GM12878 (cell line): ENCODE data around the gene CIROP. TPM values are rescaled to one million over a fixed set of nuclear protein-coding genes. Genes with fewer than 3 reads are reported as not detected.

ENCODE experiments used
- ATF3 ChIP-seq: IDR thresholded peaks from 2 replicates; pipeline ENCODE4 v1.6.1; 2011; ENCODE audit warnings: low read depth, mild to moderate bottlenecking, low read length, moderate library complexity, borderline replicate concordance; ENCODE audit errors: extremely low read depth
- CREB1 ChIP-seq: IDR thresholded peaks from 2 replicates; pipeline ENCODE4 v1.6.1; 2012; ENCODE audit warnings: low read depth, mild to moderate bottlenecking, inconsistent platforms
- CREM ChIP-seq: IDR thresholded peaks from 2 replicates; pipeline ENCODE4 v1.6.1; 2014; ENCODE audit warnings: antibody characterized with exemption, low read depth
- CTCF ChIP-seq, 3 experiments: IDR thresholded peaks in 2 of 3; conservative IDR thresholded peaks in 1 of 3; 2 replicates each; pipeline ENCODE4 v1.5.1; 2011; ENCODE audit warnings: low read depth in 3 of 3, low read length in 3 of 3, mild to moderate bottlenecking in 3 of 3, control low read depth in 2 of 3, moderate library complexity in 2 of 3, inconsistent platforms in 1 of 3, mixed read lengths in 1 of 3; ENCODE audit not compliant: control insufficient read depth in 2 of 3, insufficient read depth in 1 of 3; ENCODE audit errors: extremely low read depth in 1 of 3
- DPF2 ChIP-seq: fragments of 450-650 bp; IDR thresholded peaks from 2 replicates; pipeline ENCODE4 v1.6.1; 2017; ENCODE audit warnings: mild to moderate bottlenecking
- E2F8 ChIP-seq: fragments of 450-650 bp; IDR thresholded peaks from 2 replicates; pipeline ENCODE4 v1.6.1; 2018; ENCODE audit warnings: mild to moderate bottlenecking, low read depth, moderate library complexity; ENCODE audit not compliant: partially characterized antibody
- FOXM1 ChIP-seq: IDR thresholded peaks from 2 replicates; pipeline ENCODE4 v1.6.1; 2012; ENCODE audit warnings: low read depth, mild to moderate bottlenecking, inconsistent platforms, low read length, moderate library complexity
- IRF3 ChIP-seq: fragments of 450-650 bp; IDR thresholded peaks from 2 replicates; pipeline ENCODE4 v1.6.1; 2014; ENCODE audit warnings: mild to moderate bottlenecking
- KLF5 ChIP-seq: fragments of 450-650 bp; IDR thresholded peaks from 2 replicates; pipeline ENCODE4 v1.6.1; 2014; ENCODE audit warnings: mild to moderate bottlenecking; ENCODE audit not compliant: partially characterized antibody
- MEF2A ChIP-seq: IDR thresholded peaks from 2 replicates; pipeline ENCODE4 v1.6.1; 2011; ENCODE audit warnings: low read depth, mild to moderate bottlenecking, low read length, moderate library complexity; ENCODE audit not compliant: insufficient read depth
- PBX3 ChIP-seq: IDR thresholded peaks from 2 replicates; pipeline ENCODE4 v1.6.1; 2011; ENCODE audit warnings: mild to moderate bottlenecking, low read depth, low read length, moderate library complexity; ENCODE audit not compliant: insufficient replicate concordance
- POLR2A ChIP-seq: IDR thresholded peaks from 2 replicates; pipeline ENCODE4 v1.6.1; 2011; ENCODE audit warnings: low read depth, mild to moderate bottlenecking, low read length
- SPI1 ChIP-seq: IDR thresholded peaks from 2 replicates; pipeline ENCODE4 v1.6.1; 2011; ENCODE audit warnings: low read depth, mild to moderate bottlenecking, low read length, moderate library complexity, borderline replicate concordance; ENCODE audit not compliant: insufficient read depth
- TCF12 ChIP-seq: IDR thresholded peaks from 2 replicates; pipeline ENCODE4 v1.6.1; 2011; ENCODE audit warnings: low read depth, mild to moderate bottlenecking, low read length
- ZBTB11 ChIP-seq: fragments of 450-650 bp; formaldehyde crosslinking; IDR thresholded peaks from 2 replicates; pipeline ENCODE4 v1.5.0; 2022; ENCODE audit warnings: mild to moderate bottlenecking, missing genetic modification characterization
- ZNF217 ChIP-seq: fragments of 450-650 bp; IDR thresholded peaks from 2 replicates; pipeline ENCODE4 v1.6.1; 2017; ENCODE audit warnings: antibody characterized with exemption, mild to moderate bottlenecking
- ZNF24 ChIP-seq: fragments of 450-650 bp; IDR thresholded peaks from 2 replicates; pipeline ENCODE4 v1.6.1; 2017; ENCODE audit warnings: antibody characterized with exemption, mild to moderate bottlenecking
- polyA plus RNA-seq, 11 experiments: library from polyadenylated mRNA; depleted of rRNA in 4 of 11; unstranded in 6 of 11; stranded (reverse) in 5 of 11; fragments of >200 nt; fragmentation: Nextera tagmentation in 4 of 11; fragmentation: Illumina TruSeq in 1 of 11; extraction: Ambion mirVana in 4 of 11; extraction: Trizol in 1 of 11; gene quantifications; 1 replicate in 1 of 11; 2 replicates in 10 of 11; pipeline versions ENCODE4 v1.2.1 to v1.2.3, GENCODE V29; 2011 to 2016; ENCODE audit warnings: inconsistent platforms in 2 of 11, missing spikeins in 2 of 11, low read depth in 1 of 11
- total RNA-seq, 4 experiments: library from RNA; depleted of rRNA in 3 of 4; stranded (reverse); fragments of >200 nt in 3 of 4; fragmentation: Illumina TruSeq in 1 of 4; extraction: Trizol in 1 of 4; gene quantifications; 2 replicates each; pipeline versions ENCODE4 v1.2.1 to v1.2.3, GENCODE V29; 2013 to 2021

CIROP gene
- total and polyA plus RNA-seq, 10 of the 15 experiments (the other 5 are each of a cell fraction or from before 2014, with no cell fraction given), result not detected

- TF ChIP-seq CTCF (IDR thresholded peaks at IDR 0.05 in 2 of 3, conservative IDR thresholded peaks at IDR 0.05 in 1 of 3; ENCODE audit: control insufficient read depth in 2 of 3, extremely low read depth in 1 of 3, insufficient read depth in 1 of 3, low read depth in 3 of 3, low read length in 3 of 3) (no peak), MEF2A (no peak), SPI1 (no peak), FOXM1 (no peak), TCF12 (no peak; the same call in 1 of the 2 replicates), CREB1 (0 out of 2 replicates have a peak, but pooled peaks have one; percentile 11), KLF5 (no peak), ATF3 (no peak), CREM (no peak), IRF3 (no peak), POLR2A (peak; percentile 88), DPF2 (no peak), ZBTB11 (CRISPR knock-in tag) (no peak), PBX3 (no peak), E2F8 (no peak), ZNF24 (no peak), ZNF217 (no peak)
Observed at GRCh38 chr14:23071244-23071920, 33.4 kb downstream of the CIROP start (continued).
